Astrocyte (in vitro differentiated cells and primary cell): ENCODE measurements around the gene DMPK. TPM values are rescaled to one million over a fixed set of nuclear protein-coding genes. Genes with fewer than 3 reads are reported as not detected.

Experiments
- DNase-seq: peaks from one replicate; pipeline ENCODE4 v3.0.0-alpha.2; 2010; ENCODE audit warnings: low read depth
- FAIRE-seq: peaks from 2 replicates; lab custom pipeline; 2011; peaks lifted over from hg19 to GRCh38; lab: Jason Lieb, UNC
- H2AFZ ChIP-seq: 2 replicates; pipeline ENCODE4 v1.6.0; 2012; ENCODE audit warnings: low read depth, low read length, inconsistent platforms
- H3K27ac ChIP-seq: 2 replicates; pipeline ENCODE4 v1.5.1; 2011; ENCODE audit warnings: low read depth, low read length, inconsistent platforms
- H3K27me3 ChIP-seq: 2 replicates; pipeline ENCODE4 v1.6.0; 2011; ENCODE audit warnings: low read length, inconsistent platforms; ENCODE audit not compliant: insufficient read depth
- H3K36me3 ChIP-seq: 2 replicates; pipeline ENCODE4 v1.5.1; 2011; ENCODE audit warnings: low read length, inconsistent platforms; ENCODE audit not compliant: insufficient read depth
- H3K4me1 ChIP-seq: 2 replicates; pipeline ENCODE4 v1.5.1; 2011; ENCODE audit warnings: low read length, inconsistent platforms; ENCODE audit not compliant: insufficient read depth
- H3K4me2 ChIP-seq: 2 replicates; pipeline ENCODE4 v1.6.0; 2012; ENCODE audit warnings: low read length, inconsistent platforms
- H3K4me3 ChIP-seq: 2 replicates; pipeline ENCODE4 v1.5.1; 2011; ENCODE audit warnings: low read depth, mild to moderate bottlenecking, low read length, inconsistent platforms; ENCODE audit not compliant: insufficient read depth
- H3K79me2 ChIP-seq: 2 replicates; pipeline ENCODE4 v1.6.0; 2012; ENCODE audit warnings: mild to moderate bottlenecking, low read length, inconsistent platforms; ENCODE audit not compliant: insufficient read depth
- H3K9ac ChIP-seq: 2 replicates; pipeline ENCODE4 v1.6.0; 2012; ENCODE audit warnings: mild to moderate bottlenecking, low read length, inconsistent platforms
- H3K9me3 ChIP-seq: 2 replicates; pipeline ENCODE4 v1.5.1; 2012; ENCODE audit warnings: low read depth, mild to moderate bottlenecking, low read length, inconsistent platforms; ENCODE audit not compliant: insufficient read depth
- H4K20me1 ChIP-seq: 2 replicates; pipeline ENCODE4 v1.6.0; 2012; ENCODE audit warnings: low read length, inconsistent platforms; ENCODE audit not compliant: insufficient read depth
- H3K27ac Mint-ChIP-seq: one replicate; pipeline ENCODE4 v1.8.0; 2021; ENCODE audit warnings: mild to moderate bottlenecking, mixed read lengths; ENCODE audit not compliant: unreplicated experiment
- H3K27me3 Mint-ChIP-seq: one replicate; pipeline ENCODE4 v1.8.0; 2021; ENCODE audit warnings: low read depth, mixed read lengths; ENCODE audit not compliant: unreplicated experiment
- H3K36me3 Mint-ChIP-seq: one replicate; pipeline ENCODE4 v1.8.0; 2021; ENCODE audit warnings: low read depth, mixed read lengths; ENCODE audit not compliant: unreplicated experiment
- H3K4me1 Mint-ChIP-seq: one replicate; pipeline ENCODE4 v1.8.0; 2021; ENCODE audit warnings: low read depth, mixed read lengths; ENCODE audit not compliant: unreplicated experiment
- H3K4me3 Mint-ChIP-seq: one replicate; pipeline ENCODE4 v1.8.0; 2021; ENCODE audit warnings: mild to moderate bottlenecking, moderate library complexity, mixed read lengths; ENCODE audit not compliant: unreplicated experiment
- H3K9me3 Mint-ChIP-seq: one replicate; pipeline ENCODE4 v1.8.0; 2021; ENCODE audit warnings: mild to moderate bottlenecking, mixed read lengths; ENCODE audit not compliant: unreplicated experiment
- CTCF ChIP-seq: IDR thresholded peaks from 2 replicates; pipeline ENCODE4 v1.5.1; 2011; ENCODE audit warnings: low read depth, mild to moderate bottlenecking, inconsistent platforms, low read length, moderate library complexity; ENCODE audit not compliant: insufficient read depth
- EZH2 ChIP-seq: IDR thresholded peaks from 2 replicates; pipeline ENCODE4 v1.6.1; 2012; ENCODE audit warnings: mild to moderate bottlenecking, low read length, inconsistent platforms; ENCODE audit not compliant: insufficient read depth
- total RNA-seq: library from RNA; stranded (reverse); gene quantifications from 2 replicates; pipeline ENCODE4 v1.2.1, GENCODE V29; 2021

DMPK gene
- total RNA-seq, 1 donor from 2014 or later = 75.2 TPM

GRCh38 chr19:45814851-45815480, 32.7 kb upstream of the DMPK start, which contains the start of gene RSPH6A:
Gene RSPH6A (minus strand): TSS chr19:45815308. CDS start chr19:45815176, 132 bp downstream.
- Histone ChIP-seq H3K4me3 (no peak within 1 kb of the TSS), H3K4me2 (peak within 1 kb of the TSS; percentile 55), H4K20me1 (peaks cover 12% of the 10 kb centered on the region), H3K79me2 (no peaks in the 10 kb centered on the region), H3K27me3 (no peaks in the 10 kb centered on the region), H3K9me3 (no peaks in the 10 kb centered on the region), H3K36me3 (no peaks in the 10 kb centered on the region), H3K27ac (no peak within 1 kb of the TSS), H3K9ac (no peak within 1 kb of the TSS), H2AFZ (no peak within 1 kb of the TSS), H3K4me1 (peaks cover 8% of the 10 kb centered on the region)
- Mint-ChIP-seq H3K4me1 (peaks cover 4% of the 10 kb centered on the region), H3K4me3 (peak within 1 kb of the TSS; percentile 82), H3K36me3 (peaks cover 2% of the 10 kb centered on the region), H3K27ac (no peak within 1 kb of the TSS), H3K9me3 (no peaks in the 10 kb centered on the region), H3K27me3 (no peaks in the 10 kb centered on the region)
- TF ChIP-seq EZH2 (no peak), CTCF (no peak)
- DNase-seq (no peak), FAIRE-seq (no peak)

GRCh38 chr19:45814166-45814780, 32.0 kb upstream of the DMPK start:
- no peak overlapping the region for H3K27ac Mint-ChIP-seq
- H3K4me1 ChIP-seq = peaks cover 13% of the 10 kb centered on the region
- peaks cover 12% of the 10 kb centered on the region for H4K20me1 ChIP-seq
- H3K36me3 Mint-ChIP-seq = peaks cover 2% of the 10 kb centered on the region
- H3K27ac ChIP-seq = no peak overlapping the region
- no peaks in the 10 kb centered on the region for H3K79me2 ChIP-seq
- H3K9me3 Mint-ChIP-seq = no peaks in the 10 kb centered on the region
- H2AFZ ChIP-seq = no peak overlapping the region
- no peak overlapping the region for H3K4me3 ChIP-seq
- no peaks in the 10 kb centered on the region for H3K9me3 ChIP-seq
- no peaks in the 10 kb centered on the region for H3K27me3 Mint-ChIP-seq
- no peak overlapping the region for H3K4me2 ChIP-seq
- no peaks in the 10 kb centered on the region for H3K27me3 ChIP-seq
- peak overlapping the region; percentile 35 for H3K4me3 Mint-ChIP-seq
- no peaks in the 10 kb centered on the region for H3K36me3 ChIP-seq
- H3K4me1 Mint-ChIP-seq = peaks cover 10% of the 10 kb centered on the region
- DNase-seq = no peak
- no peak for TF ChIP-seq EZH2
- no peak for TF ChIP-seq CTCF
- no peak overlapping the region for H3K9ac ChIP-seq
- no peak for FAIRE-seq

GRCh38 chr19:45812297-45812696, 30.0 kb upstream of the DMPK start:
- no peaks in the 10 kb centered on the region for H3K9me3 ChIP-seq
- Mint-ChIP-seq H3K9me3 (no peaks in the 10 kb centered on the region), H3K27me3 (no peaks in the 10 kb centered on the region), H3K4me1 (peaks cover 11% of the 10 kb centered on the region), H3K27ac (no peak overlapping the region), H3K4me3 (peak overlapping the region; percentile 40), H3K36me3 (peaks cover 2% of the 10 kb centered on the region)
- no peaks in the 10 kb centered on the region for H3K79me2 ChIP-seq
- no peaks in the 10 kb centered on the region for H3K36me3 ChIP-seq
- peaks cover 3% of the 10 kb centered on the region for H4K20me1 ChIP-seq
- no peak overlapping the region for H3K4me2 ChIP-seq
- peaks cover 13% of the 10 kb centered on the region for H3K4me1 ChIP-seq
- DNase-seq (no peak), FAIRE-seq (no peak)
- H3K27me3 ChIP-seq = no peaks in the 10 kb centered on the region
- H3K9ac ChIP-seq = no peak overlapping the region
- TF ChIP-seq EZH2 (no peak), CTCF (no peak)
- H3K27ac ChIP-seq = no peak overlapping the region
- H3K4me3 ChIP-seq = no peak overlapping the region
- H2AFZ ChIP-seq = no peak overlapping the region
